Nephron (organoid): Measurements from ENCODE around the gene KRT28.

Experiments
- H3K27ac Mint-ChIP-seq, 3 experiments: 2 replicates each; pipeline ENCODE4 v1.8.0; 2020; ENCODE audit warnings: mixed read lengths in 3 of 3, mild to moderate bottlenecking in 2 of 3, moderate library complexity in 1 of 3
- H3K27me3 Mint-ChIP-seq: 2 replicates; pipeline ENCODE4 v1.8.0; 2021; ENCODE audit warnings: low read depth, mild to moderate bottlenecking, moderate library complexity, mixed read lengths
- H3K36me3 Mint-ChIP-seq: 2 replicates; pipeline ENCODE4 v1.8.0; 2020; ENCODE audit warnings: low read depth, mixed read lengths
- H3K4me1 Mint-ChIP-seq: 2 replicates; pipeline ENCODE4 v1.8.0; 2020; ENCODE audit warnings: mixed read lengths
- H3K4me3 Mint-ChIP-seq, 3 experiments: 2 replicates each; pipeline ENCODE4 v1.8.0; 2020; ENCODE audit warnings: mild to moderate bottlenecking in 3 of 3, mixed read lengths in 3 of 3, moderate library complexity in 2 of 3
- H3K9me3 Mint-ChIP-seq: 2 replicates; pipeline ENCODE4 v1.8.0; 2020; ENCODE audit warnings: mixed read lengths
- TF ChIP-seq, protein P1 (sequence below), 3 experiments: fragments of 200-600 bp; sonication (generic); IDR thresholded peaks; one replicate each; pipeline ENCODE4 v1.5.0; 2021; ENCODE audit warnings: antibody characterized with exemption in 3 of 3; ENCODE audit not compliant: unreplicated experiment in 3 of 3

The KRT28 gene

DNA sequence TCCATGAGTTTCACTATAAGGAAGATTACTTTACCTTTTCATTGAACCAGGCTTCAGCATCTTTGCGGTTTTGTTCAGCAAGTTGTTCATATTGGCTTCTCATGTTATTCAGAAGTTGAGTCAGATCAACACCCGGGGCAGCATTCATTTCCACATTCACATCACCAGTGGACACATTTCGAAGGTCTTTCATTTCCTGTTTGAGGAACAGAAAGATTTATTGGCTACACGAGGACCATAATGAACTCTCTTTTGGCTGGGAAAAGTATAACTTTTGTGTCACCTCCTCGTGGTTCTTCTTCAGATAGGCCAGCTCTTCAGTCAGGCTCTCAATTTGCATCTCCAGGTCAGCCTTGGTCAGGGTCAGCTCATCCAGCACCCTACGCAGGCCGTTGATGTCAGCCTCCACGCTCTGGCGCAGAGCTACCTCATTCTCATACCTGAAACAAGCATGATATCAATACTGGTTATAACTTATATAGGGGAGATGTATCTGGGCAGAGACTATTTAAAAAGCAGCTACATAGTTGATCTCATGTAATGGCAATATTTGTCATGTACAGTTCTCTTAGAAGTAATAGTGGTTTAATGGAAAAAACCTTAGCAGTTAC lies 20.6 kb upstream of the KRT28 start:
- peaks cover 28% of the 10 kb centered on the region for H3K4me1 Mint-ChIP-seq
- H3K9me3 Mint-ChIP-seq = no peaks in the 10 kb centered on the region
- TF ChIP-seq, protein P1, sequence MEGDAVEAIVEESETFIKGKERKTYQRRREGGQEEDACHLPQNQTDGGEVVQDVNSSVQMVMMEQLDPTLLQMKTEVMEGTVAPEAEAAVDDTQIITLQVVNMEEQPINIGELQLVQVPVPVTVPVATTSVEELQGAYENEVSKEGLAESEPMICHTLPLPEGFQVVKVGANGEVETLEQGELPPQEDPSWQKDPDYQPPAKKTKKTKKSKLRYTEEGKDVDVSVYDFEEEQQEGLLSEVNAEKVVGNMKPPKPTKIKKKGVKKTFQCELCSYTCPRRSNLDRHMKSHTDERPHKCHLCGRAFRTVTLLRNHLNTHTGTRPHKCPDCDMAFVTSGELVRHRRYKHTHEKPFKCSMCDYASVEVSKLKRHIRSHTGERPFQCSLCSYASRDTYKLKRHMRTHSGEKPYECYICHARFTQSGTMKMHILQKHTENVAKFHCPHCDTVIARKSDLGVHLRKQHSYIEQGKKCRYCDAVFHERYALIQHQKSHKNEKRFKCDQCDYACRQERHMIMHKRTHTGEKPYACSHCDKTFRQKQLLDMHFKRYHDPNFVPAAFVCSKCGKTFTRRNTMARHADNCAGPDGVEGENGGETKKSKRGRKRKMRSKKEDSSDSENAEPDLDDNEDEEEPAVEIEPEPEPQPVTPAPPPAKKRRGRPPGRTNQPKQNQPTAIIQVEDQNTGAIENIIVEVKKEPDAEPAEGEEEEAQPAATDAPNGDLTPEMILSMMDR (IDR thresholded peaks at IDR 0.05; ENCODE audit: unreplicated experiment in 3 of 3) = no peak
- peaks cover 7% of the 10 kb centered on the region for H3K27me3 Mint-ChIP-seq
- H3K4me3 Mint-ChIP-seq = peak overlapping the region; percentile 88 to 93 (median 91)
- H3K36me3 Mint-ChIP-seq = peaks cover 37% of the 10 kb centered on the region
- H3K27ac Mint-ChIP-seq = peak overlapping the region; percentile 96 to 98 (median 97)

DNA sequence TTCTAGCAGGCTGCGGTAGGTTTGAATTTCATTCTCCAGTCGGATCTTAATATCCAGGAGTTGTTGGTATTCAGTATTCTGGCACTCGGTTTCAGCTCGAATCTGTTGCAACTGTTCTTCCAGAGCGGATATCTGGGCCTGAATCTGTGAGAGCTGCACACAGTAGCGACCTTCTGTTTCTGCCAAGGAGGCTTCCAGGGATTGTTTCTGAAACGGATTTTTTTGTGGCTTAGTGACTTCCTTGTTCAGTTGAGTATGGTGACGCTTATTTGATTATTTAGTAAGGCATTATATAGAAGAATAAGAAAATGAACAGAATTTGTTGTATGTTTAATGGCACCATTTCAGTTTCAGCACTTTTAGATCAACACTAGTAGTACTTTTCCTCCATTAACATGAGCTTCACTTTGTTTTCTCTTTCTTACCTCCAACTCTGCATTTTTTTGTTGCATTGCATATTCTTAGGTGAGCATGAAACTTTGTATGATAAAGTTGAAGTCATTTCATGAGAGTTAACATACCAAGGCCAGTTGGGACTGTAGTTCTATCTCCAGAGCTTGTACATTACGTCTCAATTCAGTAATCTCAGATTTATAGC lies 19.9 kb upstream of the KRT28 start:
- TF ChIP-seq, protein P1 (IDR thresholded peaks at IDR 0.05; ENCODE audit: unreplicated experiment in 3 of 3) = no peak
- peaks cover 7% of the 10 kb centered on the region for H3K27me3 Mint-ChIP-seq
- peaks cover 38% of the 10 kb centered on the region for H3K36me3 Mint-ChIP-seq
- peaks cover 28% of the 10 kb centered on the region for H3K4me1 Mint-ChIP-seq
- peak overlapping the region; percentile 96 to 98 (median 97) for H3K27ac Mint-ChIP-seq
- H3K9me3 Mint-ChIP-seq = no peaks in the 10 kb centered on the region
- peak overlapping the region; percentile 88 to 93 (median 91) for H3K4me3 Mint-ChIP-seq

DNA sequence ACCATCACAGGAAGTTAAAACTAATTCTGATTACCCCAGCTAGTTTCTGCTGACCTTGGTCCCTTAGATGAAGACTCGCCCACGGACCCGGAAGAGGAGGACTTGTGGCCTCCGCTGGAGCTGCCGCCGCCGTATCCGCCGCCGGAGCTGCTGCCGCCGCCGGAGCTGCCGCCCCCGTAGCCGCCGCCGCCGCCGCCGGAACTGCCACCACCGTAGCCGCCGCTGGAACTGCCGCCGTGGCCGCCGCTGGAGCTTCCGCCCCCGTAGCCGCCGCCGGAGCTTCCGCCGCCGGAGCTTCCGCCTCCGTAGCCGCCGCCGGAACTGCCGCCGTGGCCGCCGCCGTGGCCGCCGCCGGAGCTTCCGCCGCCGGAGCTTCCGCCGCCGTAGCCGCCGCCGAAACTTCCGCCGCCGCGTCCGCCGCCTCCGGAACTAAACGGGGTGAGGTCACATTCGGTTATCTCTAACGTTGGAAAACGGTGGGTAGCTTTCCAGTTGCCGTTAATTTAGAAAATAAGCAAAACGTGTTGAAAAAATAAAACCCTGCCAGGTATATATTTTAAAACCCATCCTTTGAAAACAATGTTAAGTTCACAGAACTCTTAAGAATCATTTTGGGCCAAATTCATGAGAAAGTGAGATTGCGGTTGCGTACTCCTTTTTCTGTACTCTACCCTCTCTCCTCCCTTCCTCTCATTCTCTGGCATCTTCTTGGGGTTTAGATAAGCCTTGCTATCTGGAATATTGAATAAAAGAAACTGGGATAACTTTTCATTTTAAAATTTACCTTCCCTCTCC lies 19.2 kb upstream of the KRT28 start:
- no peaks in the 10 kb centered on the region for H3K9me3 Mint-ChIP-seq

DNA sequence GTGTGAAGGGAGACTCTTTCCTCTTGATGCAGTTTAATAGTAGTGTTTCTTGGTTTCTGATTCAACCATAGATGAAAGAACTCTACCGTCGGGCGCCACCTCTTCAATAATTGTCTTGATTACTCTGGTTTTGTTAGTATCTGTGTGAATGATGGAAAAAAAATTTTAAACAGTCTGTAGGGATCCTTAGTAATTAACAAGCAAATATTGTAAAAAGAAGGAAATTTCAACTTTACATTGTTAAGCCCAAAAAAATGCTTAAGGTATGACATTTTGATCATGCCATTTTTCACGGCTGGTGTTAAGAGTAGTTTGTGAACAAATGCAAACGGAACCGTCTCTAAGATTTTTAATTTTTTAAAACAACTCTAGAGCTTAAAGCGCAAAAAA lies 18.6 kb upstream of the KRT28 start:
- peaks cover 43% of the 10 kb centered on the region for H3K36me3 Mint-ChIP-seq
- TF ChIP-seq, protein P1 (IDR thresholded peaks at IDR 0.05; ENCODE audit: unreplicated experiment in 3 of 3) = no peak
- H3K4me3 Mint-ChIP-seq = peak overlapping the region; percentile 84 to 98 (median 93)
- no peaks in the 10 kb centered on the region for H3K9me3 Mint-ChIP-seq
- peaks cover 28% of the 10 kb centered on the region for H3K4me1 Mint-ChIP-seq
- H3K27me3 Mint-ChIP-seq = peaks cover 15% of the 10 kb centered on the region
- H3K27ac Mint-ChIP-seq = peak overlapping the region; percentile 92 to 98 (median 96)

More for the DNA sequence above, 19.2 kb upstream of the KRT28 start:
- Mint-ChIP-seq H3K27ac (peak overlapping the region; percentile 96 to 98 (median 97)), H3K27me3 (peaks cover 13% of the 10 kb centered on the region), H3K36me3 (peaks cover 39% of the 10 kb centered on the region), H3K4me1 (peaks cover 28% of the 10 kb centered on the region), H3K4me3 (peak overlapping the region; percentile 91 to 98 (median 93))
- TF ChIP-seq, protein P1 (IDR thresholded peaks at IDR 0.05; ENCODE audit: unreplicated experiment in 3 of 3) = no peak

DNA sequence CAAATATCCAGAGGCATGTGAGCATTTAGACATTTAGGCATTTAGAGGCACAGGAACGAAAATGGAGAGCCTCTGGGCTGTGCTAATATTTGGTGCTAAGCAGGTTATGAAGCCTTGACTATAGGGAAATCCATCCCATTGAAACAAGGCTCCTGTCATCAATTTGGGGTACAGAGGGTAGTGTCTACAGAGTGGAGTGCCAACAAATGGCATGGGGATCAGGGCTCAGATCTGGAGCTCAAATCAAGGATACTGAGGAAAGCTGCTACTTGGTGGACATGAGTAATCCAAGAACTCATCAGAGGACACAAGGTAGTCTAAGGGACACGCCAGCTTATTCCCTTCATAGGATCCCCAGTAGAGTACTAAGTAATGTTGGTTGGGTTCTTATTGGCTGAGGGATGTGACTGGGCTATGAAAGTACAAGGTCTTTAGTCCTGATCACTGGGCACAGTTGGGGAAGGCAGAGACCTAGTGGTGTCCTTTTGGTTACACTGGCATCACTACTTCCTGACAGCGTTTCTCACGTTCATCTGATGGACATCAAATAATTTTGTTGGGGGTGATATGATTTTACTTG lies 17.4 kb upstream of the KRT28 start:
- peaks cover 21% of the 10 kb centered on the region for H3K27me3 Mint-ChIP-seq
- H3K4me3 Mint-ChIP-seq = peak overlapping the region; percentile 84 to 98 (median 93)
- peaks cover 39% of the 10 kb centered on the region for H3K36me3 Mint-ChIP-seq
- H3K4me1 Mint-ChIP-seq = peaks cover 28% of the 10 kb centered on the region
- no peaks in the 10 kb centered on the region for H3K9me3 Mint-ChIP-seq
- H3K27ac Mint-ChIP-seq = peak overlapping the region; percentile 65 to 88 (median 80)
- TF ChIP-seq, protein P1 (IDR thresholded peaks at IDR 0.05; ENCODE audit: unreplicated experiment in 3 of 3) = no peak
